ENCODE measurements around the gene NDUFB7. TPM values are rescaled to one million over a fixed set of nuclear protein-coding genes. Genes with fewer than 3 reads are reported as not detected.
"Not testable (repeated sequence)": the region's sequence is repeated elsewhere in the genome, so short reads cannot be mapped to it uniquely, and the experiment has no call there.

Gene NDUFB7
- total RNA-seq = 100 to 1,000 TPM; 475 to 652 (median 564) TPM
- polyA plus RNA-seq = 100 to 1,000 TPM; 601 to 853 (median 808) TPM

DNA sequence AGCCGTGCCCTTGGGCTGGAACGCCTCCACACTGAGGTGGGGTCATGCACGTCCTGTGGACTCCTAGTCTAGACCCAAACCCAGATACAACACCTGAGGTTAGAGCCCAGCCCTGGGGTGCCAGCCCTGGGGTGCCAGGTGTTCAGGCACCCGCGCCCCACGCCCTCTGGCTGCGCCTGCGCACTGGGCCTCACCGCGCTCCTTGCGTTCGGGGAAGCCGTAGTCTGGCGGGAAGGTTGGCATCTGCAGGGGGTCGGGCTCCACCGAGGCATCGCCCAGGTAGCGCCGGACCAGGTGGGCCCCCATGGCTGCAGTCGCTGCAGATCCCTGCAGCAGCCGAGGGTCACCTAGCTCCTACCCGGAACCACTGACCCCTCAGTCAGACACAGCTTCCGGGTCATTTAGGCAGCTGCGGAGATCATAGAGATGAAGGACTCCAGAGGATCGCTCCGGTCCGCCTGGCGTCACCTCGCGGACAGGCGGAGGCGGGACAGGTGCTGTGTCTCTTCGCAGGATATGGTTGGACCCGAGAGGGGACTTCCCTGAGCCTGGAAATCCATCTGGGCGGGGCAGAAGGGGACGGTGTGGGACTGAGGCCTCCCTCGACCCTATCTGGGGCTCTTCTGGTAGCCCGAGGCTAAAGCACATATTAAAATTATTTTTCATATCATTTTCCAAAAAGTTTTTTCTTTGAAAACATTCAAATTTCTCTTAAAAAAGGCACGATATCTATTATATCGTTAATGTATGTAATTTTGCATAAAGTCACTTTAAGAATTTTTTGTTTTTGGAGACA, at the start of gene NDUFB7:
TSS of gene NDUFB7 (minus strand) at position 372 of the 796 bp plus-strand sequence. CDS start at position 306, 66 bp downstream.
- Histone ChIP-seq H3K27me3 (no peaks in the 10 kb centered on the region), H3K9me3 (no peaks in the 10 kb centered on the region), H3K27ac (peak within 1 kb of the TSS; percentile 70 to 87 (median 83)), H3K4me3 (peak within 1 kb of the TSS; percentile 63 to 94 (median 82)), H3K4me1 (peaks cover 0 to 38% (median 36%) of the 10 kb centered on the region in 4 donors), H3K36me3 (peaks cover 0 to 7% (median 1%) of the 10 kb centered on the region in 4 donors)
- 1 to 3% methylated on average over 40 of the region's 40 CpGs for WGBS, 2 donors
- TF ChIP-seq POLR2A (IDR thresholded peaks at IDR 0.05) (peak; percentile 59 to 60), CTCF (IDR thresholded peaks at IDR 0.05) (peak in 3 of 4 experiments; percentile 54 to 76 (median 60)), EP300 (IDR thresholded peaks at IDR 0.05) (no peak), POLR2AphosphoS5 (IDR thresholded peaks at IDR 0.05) (peak; percentile 61 to 92 (median 87))
- peak; percentile 96 for DNase-seq
- intact Hi-C loops (cut with DNase I) = loop anchor here (1.0 to 2.0 kb wide), 2 partner anchors 43 to 118 kb away; partner anchors contain the start of genes TECR and ZNF333

DNA sequence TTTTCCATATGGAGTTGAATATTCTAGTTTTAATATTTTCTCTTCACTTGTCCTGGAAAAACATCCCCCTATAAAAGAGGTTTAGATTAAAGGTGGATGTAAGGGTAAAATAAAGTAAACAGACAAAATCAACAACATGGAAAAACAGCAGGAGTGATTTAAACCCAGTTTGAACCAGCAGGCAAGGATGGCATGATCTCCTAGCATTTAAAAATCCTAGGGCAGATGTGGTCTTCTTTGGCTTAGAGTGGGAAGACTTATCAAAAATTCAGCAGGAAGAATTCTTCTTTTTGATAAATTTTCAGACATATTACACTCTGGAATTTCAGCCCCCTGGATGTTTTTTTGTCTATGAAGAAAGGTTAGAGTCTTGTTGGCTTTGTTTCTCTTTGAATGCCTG, 47.5 kb upstream of the NDUFB7 start:
- no peaks in the 10 kb centered on the region for H3K36me3 ChIP-seq
- H3K9me3 ChIP-seq = peaks cover 0 to 12% (median 5%) of the 10 kb centered on the region in 4 donors
- DNase-seq = no peak
- no peaks in the 10 kb centered on the region for H3K27me3 ChIP-seq
- no peak overlapping the region for H3K4me3 ChIP-seq
- H3K4me1 ChIP-seq = no peaks in the 10 kb centered on the region
- no peak overlapping the region for H3K27ac ChIP-seq
- no peak for TF ChIP-seq POLR2AphosphoS5 (IDR thresholded peaks at IDR 0.05)
- intact Hi-C loops (cut with DNase I) = no loop called here

GRCh38 chr19:14616407-14616806, 44.5 kb upstream of the NDUFB7 start:
- Histone ChIP-seq H3K4me1 (no peaks in the 10 kb centered on the region), H3K9me3 (peaks cover 0 to 12% (median 5%) of the 10 kb centered on the region in 4 donors), H3K27me3 (no peaks in the 10 kb centered on the region), H3K36me3 (no peaks in the 10 kb centered on the region), H3K4me3 (no peak overlapping the region), H3K27ac (no peak overlapping the region)
- intact Hi-C loops (cut with DNase I) = no loop called here
- WGBS, 2 donors = 88 to 89% methylated on average over 3 of the region's 3 CpGs
- no peak for DNase-seq
- TF ChIP-seq CTCF (IDR thresholded peaks at IDR 0.05) = no peak
- no peak for TF ChIP-seq POLR2AphosphoS5 (IDR thresholded peaks at IDR 0.05)
- no peak for TF ChIP-seq POLR2A (IDR thresholded peaks at IDR 0.05)
- TF ChIP-seq EP300 (IDR thresholded peaks at IDR 0.05) = no peak

- DNase-seq = no peak
- H3K27ac ChIP-seq = no peak overlapping the region
- 93 to 94% methylated on average over 8 of the region's 8 CpGs for whole genome bisulfite sequencing, 2 donors
- no peaks in the 10 kb centered on the region for H3K4me1 ChIP-seq
- TF ChIP-seq CTCF (IDR thresholded peaks at IDR 0.05) (no peak), POLR2AphosphoS5 (IDR thresholded peaks at IDR 0.05) (no peak), POLR2A (IDR thresholded peaks at IDR 0.05) (no peak), EP300 (IDR thresholded peaks at IDR 0.05) (no peak)
- H3K36me3 ChIP-seq = no peaks in the 10 kb centered on the region
- no peaks in the 10 kb centered on the region for H3K27me3 ChIP-seq
- no peak overlapping the region for H3K4me3 ChIP-seq
- H3K9me3 ChIP-seq = peaks cover 0 to 12% (median 5%) of the 10 kb centered on the region in 4 donors
- intact Hi-C loops (cut with DNase I) = no loop called here
These were observed 43.8 kb upstream of the NDUFB7 start for GRCh38 chr19:14615623-14616022.

- intact Hi-C loops (cut with DNase I) = no loop called here
- 45 to 63% methylated on average over 4 of the region's 4 CpGs for WGBS, 2 donors
- TF ChIP-seq POLR2A (IDR thresholded peaks at IDR 0.05) (no peak), CTCF (IDR thresholded peaks at IDR 0.05) (no peak), EP300 (IDR thresholded peaks at IDR 0.05) (no peak), POLR2AphosphoS5 (IDR thresholded peaks at IDR 0.05) (no peak)
- no peak for DNase-seq
- Histone ChIP-seq H3K27me3 (no peaks in the 10 kb centered on the region), H3K36me3 (no peaks in the 10 kb centered on the region), H3K9me3 (peaks cover 0 to 3% (median 1%) of the 10 kb centered on the region in 4 donors), H3K4me3 (no peak overlapping the region), H3K4me1 (no peaks in the 10 kb centered on the region), H3K27ac (no peak overlapping the region)
These were observed 42.2 kb upstream of the NDUFB7 start for GRCh38 chr19:14614099-14614412.

GRCh38 chr19:14613399-14614098, 41.7 kb upstream of the NDUFB7 start:
- H3K27ac ChIP-seq; DNase-seq; H3K36me3 ChIP-seq; H3K27me3 ChIP-seq; intact Hi-C loops (cut with DNase I); H3K4me1 ChIP-seq; H3K4me3 ChIP-seq; H3K9me3 ChIP-seq: not testable (repeated sequence)
- WGBS, 2 donors = 55 to 71% methylated on average over 14 of the region's 14 CpGs
